ENCODE measurements around the gene LSM11. TPM values are rescaled to one million over a fixed set of nuclear protein-coding genes. Genes with fewer than 3 reads are reported as not detected.

The LSM11 gene
- total and polyA plus RNA-seq, 2 of the 4 experiments (the other 2 are of a cell fraction) = 1.4 to 3.0 TPM

GRCh38 chr5:157732130-157732514, 11.4 kb upstream of the LSM11 start:
- Histone ChIP-seq H2AK9ac (replicated peaks; ENCODE audit: low read depth, low read length, poor library complexity) (no peak overlapping the region), H3K27ac (ENCODE audit: insufficient read depth, low read length) (no peak overlapping the region), H2AFZ (replicated peaks; ENCODE audit: low read length, poor library complexity) (no peak overlapping the region), H2BK15ac (ENCODE audit: low read depth, low read length) (no peak overlapping the region), H2BK20ac (ENCODE audit: low read depth, low read length) (no peak overlapping the region), H3K4me3 (ENCODE audit: insufficient read depth, low read depth, low read length) (no peak overlapping the region), H3K9me1 (ENCODE audit: insufficient read depth, low read length) (no peaks in the 10 kb centered on the region), H3K23ac (ENCODE audit: low read depth, low read length) (no peak overlapping the region), H3K4me1 (ENCODE audit: control insufficient read depth, insufficient read depth, low read length) (no peaks in the 10 kb centered on the region), H3K14ac (replicated peaks; ENCODE audit: low read depth, low read length) (no peak overlapping the region), H4K5ac (ENCODE audit: low read depth, low read length) (no peak overlapping the region), H4K20me1 (ENCODE audit: insufficient read depth, low read length) (no peaks in the 10 kb centered on the region), H2BK5ac (ENCODE audit: low read depth, low read length, poor library complexity, severe bottlenecking) (no peak overlapping the region), H3K79me1 (ENCODE audit: low read depth in 1 of 2, low read length in 2 of 2) (peaks cover 5 to 12% of the 10 kb centered on the region in 2 experiments; a peak in 3 of 4 replicates), H4K91ac (ENCODE audit: insufficient read depth, low read depth, low read length) (no peak overlapping the region), H3K9me3 (ENCODE audit: control insufficient read depth, insufficient read depth, low read length) (no peaks in the 10 kb centered on the region), H3K27me3 (ENCODE audit: control insufficient read depth, insufficient read depth, low read length) (no peaks in the 10 kb centered on the region), H4K8ac (ENCODE audit: low read depth in 2 of 2, low read length in 2 of 2) (no peak overlapping the region), H2BK120ac (ENCODE audit: low read depth, low read length) (no peak overlapping the region), H3K56ac (ENCODE audit: extremely low read depth, insufficient read depth, low read length) (no peak overlapping the region), H3K4me2 (ENCODE audit: low read depth, low read length) (no peak overlapping the region; the same call in 1 of the 2 replicates), H3K36me3 (ENCODE audit: control insufficient read depth, insufficient read depth, low read length) (peaks cover 9% of the 10 kb centered on the region), H3K4ac (ENCODE audit: low read depth, low read length) (no peak overlapping the region), H3K9ac (ENCODE audit: low read depth, low read length) (no peak overlapping the region), H3K18ac (ENCODE audit: low read depth, low read length) (no peak overlapping the region), H2AK5ac (ENCODE audit: low read depth, low read length) (no peak overlapping the region)
- in situ Hi-C loops (cut with MboI; ENCODE audit: low sequenced_read_pairs) (loop anchor here (10.0 kb wide), 1 partner anchor 407 kb away; no protein-coding TSS in a partner anchor), intact Hi-C loops (cut with micrococcal nuclease) (loop anchor here (5.0 kb wide), 1 partner anchor 215 kb away; no protein-coding TSS in a partner anchor), dilution Hi-C loops (cut with HindIII; ENCODE audit: low sequenced_read_pairs, unreplicated experiment) (no loop called here)
- ATAC-seq (ENCODE audit: low read depth) (no peak), DNase-seq (no peak)
- ChIA-PET POLR2A (ENCODE audit: unreplicated experiment) (interaction anchor here (1.0 kb wide), 1 partner anchor 174 kb away, joined by 3 read pairs; no protein-coding TSS in a partner anchor), CTCF (interaction anchor here (2.0 kb wide), 1 partner anchor 12 kb away, joined by 14 read pairs; the partner anchor contains the start of gene LSM11)
- 100% methylated on average over 2 of the region's 5 CpGs; no CpG with 5 or more reads in 1 of the 2 experiments for WGBS, 2 experiments (ENCODE audit: extremely low coverage in 2 of 2, insufficient read length in 1 of 2)
- no TSS peak for BruUV-seq (replicated peaks)
- TF ChIP-seq MXI1 (IDR thresholded peaks at IDR 0.05; ENCODE audit: borderline replicate concordance, low read depth, low read length) (no peak), ELK1 (IDR thresholded peaks at IDR 0.05; ENCODE audit: borderline replicate concordance, low read depth, low read length) (no peak), RCOR1 (IDR thresholded peaks at IDR 0.05; ENCODE audit: insufficient replicate concordance, low read length) (no peak), CEBPB (IDR thresholded peaks at IDR 0.05; ENCODE audit: low read depth, low read length) (no peak), CTCF (conservative IDR thresholded peaks at IDR 0.05; ENCODE audit: low read depth, low read length) (no peak), RAD21 (IDR thresholded peaks at IDR 0.05; ENCODE audit: low read length) (no peak), FOS (IDR thresholded peaks at IDR 0.05; ENCODE audit: low read depth, low read length) (no peak), SMC3 (IDR thresholded peaks at IDR 0.05; ENCODE audit: low read depth, low read length) (no peak)
